Measurements from ENCODE around the gene DDX11. TPM values are rescaled to one million over a fixed set of nuclear protein-coding genes. Genes with fewer than 3 reads are reported as not detected.
"Not testable (repeated sequence)": the region's sequence is repeated elsewhere in the genome, so short reads cannot be mapped to it uniquely, and the experiment has no call there.

Gene DDX11
- total RNA-seq, 1 donor from 2014 or later, result 5.1 TPM

DNA sequence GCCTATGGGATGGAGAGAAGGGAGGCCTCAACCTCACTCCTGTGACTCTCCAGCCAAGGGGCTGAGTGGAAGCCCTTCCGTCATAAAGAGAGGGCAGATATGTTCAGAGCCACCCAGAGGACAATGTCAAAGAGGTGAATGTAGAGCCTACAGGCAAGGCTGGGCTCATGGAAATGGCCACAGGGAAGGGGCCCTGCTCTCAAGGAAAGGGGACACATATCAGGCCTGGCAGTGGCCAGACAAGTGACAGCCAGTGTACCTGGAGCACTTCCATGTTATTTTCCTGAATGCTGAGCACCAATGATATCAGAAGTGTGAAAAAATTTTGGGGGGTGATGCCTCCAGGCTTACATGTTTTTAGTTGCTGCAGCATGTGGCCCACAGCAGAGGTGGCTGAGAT lies 36.6 kb upstream of the DDX11 start:
- TF ChIP-seq, protein P1, sequence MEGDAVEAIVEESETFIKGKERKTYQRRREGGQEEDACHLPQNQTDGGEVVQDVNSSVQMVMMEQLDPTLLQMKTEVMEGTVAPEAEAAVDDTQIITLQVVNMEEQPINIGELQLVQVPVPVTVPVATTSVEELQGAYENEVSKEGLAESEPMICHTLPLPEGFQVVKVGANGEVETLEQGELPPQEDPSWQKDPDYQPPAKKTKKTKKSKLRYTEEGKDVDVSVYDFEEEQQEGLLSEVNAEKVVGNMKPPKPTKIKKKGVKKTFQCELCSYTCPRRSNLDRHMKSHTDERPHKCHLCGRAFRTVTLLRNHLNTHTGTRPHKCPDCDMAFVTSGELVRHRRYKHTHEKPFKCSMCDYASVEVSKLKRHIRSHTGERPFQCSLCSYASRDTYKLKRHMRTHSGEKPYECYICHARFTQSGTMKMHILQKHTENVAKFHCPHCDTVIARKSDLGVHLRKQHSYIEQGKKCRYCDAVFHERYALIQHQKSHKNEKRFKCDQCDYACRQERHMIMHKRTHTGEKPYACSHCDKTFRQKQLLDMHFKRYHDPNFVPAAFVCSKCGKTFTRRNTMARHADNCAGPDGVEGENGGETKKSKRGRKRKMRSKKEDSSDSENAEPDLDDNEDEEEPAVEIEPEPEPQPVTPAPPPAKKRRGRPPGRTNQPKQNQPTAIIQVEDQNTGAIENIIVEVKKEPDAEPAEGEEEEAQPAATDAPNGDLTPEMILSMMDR (IDR thresholded peaks at IDR 0.05; ENCODE audit: borderline replicate concordance), result no peak
- Histone ChIP-seq H3K36me3 (no peaks in the 10 kb centered on the region), H3K27ac (replicated peaks) (peak overlapping the region; percentile 8), H3K27me3 (ENCODE audit: low read depth) (no peaks in the 10 kb centered on the region), H3K4me1 (peaks cover 43% of the 10 kb centered on the region), H3K4me3 (no peak overlapping the region), H3K9me3 (replicated peaks) (no peaks in the 10 kb centered on the region)
- no peak for DNase-seq
- intact Hi-C loops (cut with micrococcal nuclease), result no loop called here

- DNase-seq, result no peak
- no peaks in the 10 kb centered on the region for H3K9me3 ChIP-seq (replicated peaks)
- peaks cover 34% of the 10 kb centered on the region for H3K4me1 ChIP-seq
- H3K27ac ChIP-seq (replicated peaks), result no peak overlapping the region
- no peaks in the 10 kb centered on the region for H3K27me3 ChIP-seq (ENCODE audit: low read depth)
- H3K36me3 ChIP-seq, result no peaks in the 10 kb centered on the region
- H3K4me3 ChIP-seq, result no peak overlapping the region
- TF ChIP-seq, protein P1 (IDR thresholded peaks at IDR 0.05; ENCODE audit: borderline replicate concordance), result no peak
- intact Hi-C loops (cut with micrococcal nuclease), result no loop called here
Measured at GRCh38 chr12:31037931-31038330, 35.7 kb upstream of the DDX11 start.

GRCh38 chr12:31041033-31041564 lies 32.6 kb upstream of the DDX11 start:
- Histone ChIP-seq H3K36me3 (no peaks in the 10 kb centered on the region), H3K4me1 (peaks cover 19% of the 10 kb centered on the region), H3K9me3 (replicated peaks) (no peaks in the 10 kb centered on the region), H3K4me3 (no peak overlapping the region), H3K27ac (replicated peaks) (peak overlapping the region; percentile 50), H3K27me3 (ENCODE audit: low read depth) (no peaks in the 10 kb centered on the region)
- DNase-seq, result peak; percentile 43
- TF ChIP-seq, protein P1 (IDR thresholded peaks at IDR 0.05; ENCODE audit: borderline replicate concordance), result no peak
- intact Hi-C loops (cut with micrococcal nuclease), result no loop called here

- DNase-seq; H3K4me1 ChIP-seq; intact Hi-C loops (cut with micrococcal nuclease); H3K27me3 ChIP-seq (ENCODE audit: low read depth); H3K4me3 ChIP-seq; H3K36me3 ChIP-seq; H3K27ac ChIP-seq (replicated peaks); H3K9me3 ChIP-seq (replicated peaks): not testable (repeated sequence)
Measured at GRCh38 chr12:31050143-31050542, 23.5 kb upstream of the DDX11 start.

DNA sequence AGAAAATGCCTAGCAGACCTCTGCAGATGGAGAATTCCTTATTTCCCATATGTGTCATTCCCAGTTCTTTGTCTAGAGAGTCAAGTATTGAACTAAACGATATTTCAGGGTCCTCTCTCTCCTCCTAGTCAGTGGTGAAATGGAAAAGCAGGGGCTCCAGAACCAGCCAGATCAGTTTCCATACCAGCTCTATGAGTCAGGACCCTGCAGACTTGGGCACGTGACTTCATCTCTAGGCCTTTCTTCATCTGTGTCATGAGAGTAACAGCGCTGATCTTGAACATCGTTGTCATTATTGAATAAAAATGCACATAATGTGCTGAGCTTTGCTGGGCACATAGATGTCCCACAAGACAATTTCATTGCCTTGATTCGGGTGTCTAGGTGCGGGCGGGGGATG lies 23.1 kb upstream of the DDX11 start:
- DNase-seq; H3K27me3 ChIP-seq (ENCODE audit: low read depth); H3K36me3 ChIP-seq; H3K27ac ChIP-seq (replicated peaks); H3K9me3 ChIP-seq (replicated peaks); intact Hi-C loops (cut with micrococcal nuclease); H3K4me3 ChIP-seq; H3K4me1 ChIP-seq: not testable (repeated sequence)

- H3K4me1 ChIP-seq; DNase-seq; intact Hi-C loops (cut with micrococcal nuclease); H3K27me3 ChIP-seq (ENCODE audit: low read depth); H3K9me3 ChIP-seq (replicated peaks); H3K4me3 ChIP-seq; H3K27ac ChIP-seq (replicated peaks); H3K36me3 ChIP-seq: not testable (repeated sequence)
Measured at GRCh38 chr12:31051692-31052091, 22.0 kb upstream of the DDX11 start.

- H3K9me3 ChIP-seq (replicated peaks); DNase-seq; H3K4me1 ChIP-seq; H3K27ac ChIP-seq (replicated peaks); H3K27me3 ChIP-seq (ENCODE audit: low read depth); H3K36me3 ChIP-seq; H3K4me3 ChIP-seq; intact Hi-C loops (cut with micrococcal nuclease): not testable (repeated sequence)
Measured at GRCh38 chr12:31052121-31052520, 21.5 kb upstream of the DDX11 start.

- DNase-seq; H3K4me3 ChIP-seq; H3K4me1 ChIP-seq; H3K27me3 ChIP-seq (ENCODE audit: low read depth); H3K9me3 ChIP-seq (replicated peaks); intact Hi-C loops (cut with micrococcal nuclease); H3K36me3 ChIP-seq: not testable (repeated sequence)
- peak overlapping the region; percentile 58 for H3K27ac ChIP-seq (replicated peaks)
Measured at GRCh38 chr12:31052666-31053439, 20.8 kb upstream of the DDX11 start.

Data from left ventricle myocardium inferior (tissue), 1 donor.